Measurements from ENCODE around the gene SEC23IP.
A peak's percentile ranks its signal among the peaks of the same experiment; 100 is the strongest.
"Not testable (repeated sequence)": the region's sequence is repeated elsewhere in the genome, so short reads cannot be mapped to it uniquely, and the experiment has no call there.

Gene SEC23IP

GRCh38 chr10:119903946-119904666, 11.6 kb downstream of the SEC23IP start:
- TF ChIP-seq, protein P1, sequence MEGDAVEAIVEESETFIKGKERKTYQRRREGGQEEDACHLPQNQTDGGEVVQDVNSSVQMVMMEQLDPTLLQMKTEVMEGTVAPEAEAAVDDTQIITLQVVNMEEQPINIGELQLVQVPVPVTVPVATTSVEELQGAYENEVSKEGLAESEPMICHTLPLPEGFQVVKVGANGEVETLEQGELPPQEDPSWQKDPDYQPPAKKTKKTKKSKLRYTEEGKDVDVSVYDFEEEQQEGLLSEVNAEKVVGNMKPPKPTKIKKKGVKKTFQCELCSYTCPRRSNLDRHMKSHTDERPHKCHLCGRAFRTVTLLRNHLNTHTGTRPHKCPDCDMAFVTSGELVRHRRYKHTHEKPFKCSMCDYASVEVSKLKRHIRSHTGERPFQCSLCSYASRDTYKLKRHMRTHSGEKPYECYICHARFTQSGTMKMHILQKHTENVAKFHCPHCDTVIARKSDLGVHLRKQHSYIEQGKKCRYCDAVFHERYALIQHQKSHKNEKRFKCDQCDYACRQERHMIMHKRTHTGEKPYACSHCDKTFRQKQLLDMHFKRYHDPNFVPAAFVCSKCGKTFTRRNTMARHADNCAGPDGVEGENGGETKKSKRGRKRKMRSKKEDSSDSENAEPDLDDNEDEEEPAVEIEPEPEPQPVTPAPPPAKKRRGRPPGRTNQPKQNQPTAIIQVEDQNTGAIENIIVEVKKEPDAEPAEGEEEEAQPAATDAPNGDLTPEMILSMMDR (IDR thresholded peaks at IDR 0.05; ENCODE audit: borderline replicate concordance, control extremely low read depth, extremely low read depth, insufficient read depth, missing control alignments) = no peak
- in situ Hi-C loops (cut with MboI; ENCODE audit: low sequenced_read_pairs, unreplicated experiment) = no loop called here
- no peak for DNase-seq (ENCODE audit: low spot score)

DNA sequence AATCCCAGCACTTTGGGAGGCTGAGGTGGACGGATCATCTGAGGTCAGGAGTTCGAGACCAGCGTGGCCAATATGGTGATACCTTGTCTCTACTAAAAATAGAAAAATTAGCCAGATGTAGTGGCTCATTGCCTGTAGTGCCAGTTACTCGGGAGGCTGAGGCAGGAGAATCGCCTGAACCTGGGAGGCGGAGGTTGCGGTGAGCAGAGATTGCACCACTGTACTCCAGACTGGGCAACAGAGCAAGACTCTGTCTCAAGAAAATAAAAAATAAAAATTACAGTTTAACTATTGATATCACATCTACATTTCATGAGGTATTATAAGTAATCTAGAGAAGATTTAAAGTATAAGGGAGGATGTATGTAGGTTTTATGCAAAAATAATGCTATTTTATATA, 15.2 kb downstream of the SEC23IP start:
- DNase-seq (ENCODE audit: low spot score); in situ Hi-C loops (cut with MboI; ENCODE audit: low sequenced_read_pairs, unreplicated experiment): not testable (repeated sequence)

GRCh38 chr10:119908166-119908565, 15.6 kb downstream of the SEC23IP start:
- TF ChIP-seq, protein P1 (IDR thresholded peaks at IDR 0.05; ENCODE audit: borderline replicate concordance, control extremely low read depth, extremely low read depth, insufficient read depth, missing control alignments) = no peak
- in situ Hi-C loops (cut with MboI; ENCODE audit: low sequenced_read_pairs, unreplicated experiment) = no loop called here
- no peak for DNase-seq (ENCODE audit: low spot score)

- in situ Hi-C loops (cut with MboI; ENCODE audit: low sequenced_read_pairs, unreplicated experiment) = no loop called here
- TF ChIP-seq, protein P1 (IDR thresholded peaks at IDR 0.05; ENCODE audit: borderline replicate concordance, control extremely low read depth, extremely low read depth, insufficient read depth, missing control alignments) = no peak
- DNase-seq (ENCODE audit: low spot score) = no peak
Measured at GRCh38 chr10:119910689-119911088, 18.2 kb downstream of the SEC23IP start.

GRCh38 chr10:119917777-119918176, 25.2 kb downstream of the SEC23IP start:
- TF ChIP-seq, protein P1 (IDR thresholded peaks at IDR 0.05; ENCODE audit: borderline replicate concordance, control extremely low read depth, extremely low read depth, insufficient read depth, missing control alignments) = no peak
- in situ Hi-C loops (cut with MboI; ENCODE audit: low sequenced_read_pairs, unreplicated experiment) = no loop called here
- no peak for DNase-seq (ENCODE audit: low spot score)

- in situ Hi-C loops (cut with MboI; ENCODE audit: low sequenced_read_pairs, unreplicated experiment) = no loop called here
- TF ChIP-seq, protein P1 (IDR thresholded peaks at IDR 0.05; ENCODE audit: borderline replicate concordance, control extremely low read depth, extremely low read depth, insufficient read depth, missing control alignments) = no peak
- no peak for DNase-seq (ENCODE audit: low spot score)
Measured at GRCh38 chr10:119919271-119919670, 26.7 kb downstream of the SEC23IP start.

DNA sequence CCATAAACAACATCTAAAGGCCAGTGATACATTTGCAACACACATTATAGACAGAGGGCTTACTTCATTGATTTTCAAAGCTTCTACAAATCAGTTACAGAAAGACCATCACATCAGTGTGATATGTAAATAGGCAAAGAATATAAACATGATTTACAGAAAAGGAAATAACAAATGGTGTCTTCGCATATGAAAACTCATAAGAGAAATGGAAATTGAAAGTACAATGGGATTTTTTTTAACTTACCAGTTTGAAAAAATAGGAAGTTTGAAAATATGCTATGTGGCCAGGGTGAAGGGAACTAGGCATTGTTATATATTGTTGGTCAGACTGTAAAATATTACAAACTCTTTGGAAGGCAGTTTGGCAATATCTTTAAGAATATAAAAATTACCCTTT, 27.3 kb downstream of the SEC23IP start:
- peak; percentile 27 for DNase-seq (ENCODE audit: low spot score)
- TF ChIP-seq, protein P1 (IDR thresholded peaks at IDR 0.05; ENCODE audit: borderline replicate concordance, control extremely low read depth, extremely low read depth, insufficient read depth, missing control alignments) = no peak
- in situ Hi-C loops (cut with MboI; ENCODE audit: low sequenced_read_pairs, unreplicated experiment) = no loop called here

Data from GM13976 (cell line).